Measurements from ENCODE around the gene BBS4.
"Not testable (repeated sequence)": the region's sequence is repeated elsewhere in the genome, so short reads cannot be mapped to it uniquely, and the experiment has no call there.

BBS4 gene

DNA sequence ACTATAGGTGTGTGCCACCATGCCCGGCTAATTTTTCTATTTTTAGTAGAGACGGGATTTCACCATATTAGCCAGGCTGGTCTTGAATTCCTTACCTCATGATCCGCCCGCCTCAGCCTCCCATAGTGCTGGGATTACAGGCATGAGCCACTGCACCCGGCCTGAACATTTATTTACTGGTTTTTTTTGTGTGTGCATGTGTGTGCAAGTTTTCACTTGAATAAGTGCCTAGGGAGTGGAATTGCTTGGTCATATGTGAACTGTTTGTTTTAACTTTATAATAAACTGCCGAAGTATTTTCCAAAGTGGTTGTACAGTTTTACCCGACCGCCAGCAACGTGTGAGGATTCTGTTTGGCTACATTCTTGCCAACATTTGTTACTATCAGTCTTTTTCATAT, 14.1 kb downstream of the BBS4 start:
- no peak for DNase-seq

GRCh38 chr15:72706266-72706665, 20.3 kb downstream of the BBS4 start:
- DNase-seq, result no peak

GRCh38 chr15:72708551-72709303, 22.7 kb downstream of the BBS4 start:
- DNase-seq, result not testable (repeated sequence)

GRCh38 chr15:72722071-72722696, 36.2 kb downstream of the BBS4 start:
- DNase-seq, result no peak

DNA sequence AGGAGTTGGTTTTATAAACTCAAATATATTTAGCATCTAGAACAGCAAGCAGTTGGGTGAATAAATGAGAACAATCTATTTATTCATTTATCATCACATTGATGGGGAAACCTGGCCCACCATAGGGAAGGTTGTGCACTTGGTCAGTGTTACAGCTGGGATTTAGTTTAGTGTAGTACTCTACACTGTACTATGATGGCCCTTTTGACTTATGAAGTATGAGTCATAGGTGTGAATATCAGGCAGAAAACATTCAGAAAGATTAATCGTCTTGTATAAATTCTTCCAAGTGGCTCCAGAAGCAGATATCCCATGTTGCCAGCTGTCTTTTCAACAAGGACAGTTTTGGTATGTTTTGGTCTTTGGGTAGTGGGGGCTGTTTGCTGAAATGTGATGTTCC, 38.0 kb downstream of the BBS4 start:
- no peak for DNase-seq

DNA sequence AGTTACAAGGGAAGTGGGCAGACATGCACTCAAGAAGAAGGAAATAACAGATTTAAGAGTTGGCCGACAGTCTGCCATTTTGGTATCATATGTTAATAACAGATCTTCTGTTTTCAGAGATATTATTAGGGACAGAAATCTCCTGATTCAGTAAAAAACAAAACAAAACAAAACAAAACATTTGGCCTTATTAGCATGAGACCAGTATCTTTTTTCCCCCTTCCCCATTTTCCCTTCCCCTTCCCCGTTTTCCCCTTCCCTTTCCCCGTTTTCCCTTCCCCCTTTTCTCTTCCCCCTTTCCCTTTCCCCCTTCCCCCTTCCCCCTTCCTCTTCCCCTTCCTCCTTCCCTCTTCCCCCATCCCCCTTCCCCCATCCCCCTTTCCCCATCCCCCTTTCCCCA, 39.4 kb downstream of the BBS4 start:
- DNase-seq, result no peak

DNA sequence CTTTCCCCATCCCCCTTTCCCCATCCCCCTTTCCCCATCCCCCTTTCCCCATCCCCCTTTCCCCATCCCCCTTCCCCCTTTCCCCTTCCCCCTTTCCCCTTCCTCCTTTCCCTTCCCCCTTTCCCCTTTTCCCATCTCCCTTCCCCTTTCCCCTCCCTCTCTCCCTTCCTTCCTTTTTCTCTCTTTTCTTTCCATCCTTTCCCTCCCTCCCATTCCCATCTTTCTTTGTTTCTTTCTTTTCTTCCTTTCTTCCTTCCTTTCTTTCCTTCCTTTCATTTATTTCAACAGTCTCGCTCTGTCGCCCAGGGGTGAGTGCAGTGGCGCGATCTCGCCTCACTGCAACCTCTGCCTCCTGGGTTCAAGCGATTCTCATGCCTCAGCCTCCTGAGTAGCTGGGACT, 39.8 kb downstream of the BBS4 start:
- DNase-seq, result not testable (repeated sequence)

DNA sequence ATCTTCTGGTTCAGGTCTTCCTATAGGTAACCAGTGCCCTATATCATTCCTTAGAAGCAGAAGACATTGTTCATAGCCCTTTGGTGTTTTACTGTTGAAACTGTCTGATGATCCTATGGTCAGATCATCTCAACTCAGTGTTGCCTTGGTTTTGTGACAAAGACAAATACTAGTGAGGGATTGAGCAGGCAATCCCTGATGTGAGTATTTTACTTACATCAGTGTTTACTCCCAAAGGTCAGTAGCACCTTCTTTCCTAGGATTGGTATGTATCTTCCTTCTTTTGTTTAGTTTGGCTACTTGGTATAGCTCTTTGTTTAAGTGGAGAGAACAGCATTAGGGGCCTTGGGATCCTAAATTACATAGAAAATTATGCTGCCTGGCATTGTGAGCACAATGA, 41.1 kb downstream of the BBS4 start:
- DNase-seq, result no peak

GRCh38 chr15:72728249-72728648, 42.2 kb downstream of the BBS4 start:
- DNase-seq, result not testable (repeated sequence)

DNA sequence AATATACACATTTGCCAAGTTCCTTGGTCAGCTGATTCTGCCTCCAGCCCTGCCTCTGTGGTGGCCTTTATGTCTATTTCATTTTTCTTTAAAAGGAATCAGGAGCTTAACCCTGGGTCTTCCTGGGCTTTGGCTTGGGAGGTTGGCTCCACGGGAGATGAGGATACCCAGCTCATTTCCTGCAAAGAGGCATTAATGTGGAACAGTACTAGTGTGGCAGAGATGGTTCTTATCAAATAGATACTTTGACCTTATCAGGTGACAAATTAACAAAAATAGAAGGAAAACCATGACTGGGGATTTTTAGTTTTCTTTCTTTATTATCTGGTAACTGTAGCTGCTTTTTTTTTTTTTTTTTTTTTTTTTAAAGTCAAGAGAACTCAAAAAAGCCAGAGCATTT, 42.8 kb downstream of the BBS4 start:
- DNase-seq, result no peak

GRCh38 chr15:72732086-72732485, 46.1 kb downstream of the BBS4 start:
- DNase-seq, result no peak

- no peak for DNase-seq
These were observed 46.5 kb downstream of the BBS4 start for GRCh38 chr15:72732516-72732915.

DNA sequence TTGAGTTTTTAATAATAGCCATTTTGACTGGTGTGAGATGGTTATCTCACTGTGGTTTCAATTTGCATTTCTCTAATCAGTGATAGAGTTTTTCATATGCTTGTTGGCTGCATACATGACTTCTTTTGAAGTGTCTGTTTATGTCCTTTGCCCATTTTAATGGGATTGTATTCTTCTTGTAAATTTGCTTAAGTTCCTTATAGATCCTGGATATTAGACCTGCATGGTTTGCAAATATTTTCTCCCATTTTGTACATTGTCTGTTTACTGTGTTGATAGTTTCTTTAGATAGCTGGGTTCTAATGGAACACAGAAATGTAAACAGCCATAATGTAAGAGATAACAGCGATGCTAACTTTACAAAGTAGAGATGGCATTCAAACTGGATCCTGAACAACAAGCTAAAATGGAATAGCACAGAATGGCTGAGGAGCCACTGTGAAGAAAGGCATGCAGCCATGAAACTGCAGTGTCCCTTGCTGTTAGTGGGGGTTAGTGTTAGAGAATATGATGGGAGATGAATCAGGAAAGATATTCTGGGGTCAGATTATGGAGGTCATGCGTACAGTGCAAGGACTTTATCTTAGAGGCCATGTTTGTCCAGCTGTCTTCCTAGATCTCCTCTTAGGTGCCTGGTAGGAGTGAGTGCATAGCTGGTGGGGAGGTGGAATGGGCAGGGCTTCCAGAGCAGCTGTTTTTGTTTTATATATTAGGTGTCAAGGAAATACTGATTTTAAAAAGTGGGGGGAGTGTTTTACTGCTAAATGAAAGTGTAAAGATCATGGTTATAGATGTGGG, 48.1 kb downstream of the BBS4 start:
- DNase-seq, result no peak

- no peak for DNase-seq
These were observed 49.1 kb downstream of the BBS4 start for GRCh38 chr15:72735111-72735510.

DNA sequence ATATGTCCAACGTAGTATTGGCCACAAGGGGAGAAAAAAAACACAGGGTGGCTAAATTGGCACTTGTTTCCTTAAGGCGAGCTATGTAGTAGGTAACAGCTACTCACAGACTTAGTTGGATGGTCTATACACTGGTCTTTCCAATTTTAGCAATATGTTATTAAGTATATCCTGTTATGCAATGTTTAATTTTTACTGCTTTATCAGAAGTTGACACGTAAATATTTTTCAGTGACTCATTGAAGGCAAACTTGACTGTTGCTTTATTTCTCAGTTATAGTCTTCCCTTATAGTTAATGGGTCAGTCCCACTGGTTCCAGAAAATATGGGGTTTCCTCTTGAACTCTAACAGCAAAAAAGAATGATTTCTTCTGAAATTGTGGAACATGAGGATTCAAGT, 51.1 kb downstream of the BBS4 start:
- DNase-seq, result no peak

- no peak for DNase-seq
These were observed 51.7 kb downstream of the BBS4 start for GRCh38 chr15:72737723-72738122.

- DNase-seq, result no peak
These were observed 54.2 kb downstream of the BBS4 start for GRCh38 chr15:72740219-72740618.

GRCh38 chr15:72749700-72750099, 63.7 kb downstream of the BBS4 start:
- no peak for DNase-seq

DNA sequence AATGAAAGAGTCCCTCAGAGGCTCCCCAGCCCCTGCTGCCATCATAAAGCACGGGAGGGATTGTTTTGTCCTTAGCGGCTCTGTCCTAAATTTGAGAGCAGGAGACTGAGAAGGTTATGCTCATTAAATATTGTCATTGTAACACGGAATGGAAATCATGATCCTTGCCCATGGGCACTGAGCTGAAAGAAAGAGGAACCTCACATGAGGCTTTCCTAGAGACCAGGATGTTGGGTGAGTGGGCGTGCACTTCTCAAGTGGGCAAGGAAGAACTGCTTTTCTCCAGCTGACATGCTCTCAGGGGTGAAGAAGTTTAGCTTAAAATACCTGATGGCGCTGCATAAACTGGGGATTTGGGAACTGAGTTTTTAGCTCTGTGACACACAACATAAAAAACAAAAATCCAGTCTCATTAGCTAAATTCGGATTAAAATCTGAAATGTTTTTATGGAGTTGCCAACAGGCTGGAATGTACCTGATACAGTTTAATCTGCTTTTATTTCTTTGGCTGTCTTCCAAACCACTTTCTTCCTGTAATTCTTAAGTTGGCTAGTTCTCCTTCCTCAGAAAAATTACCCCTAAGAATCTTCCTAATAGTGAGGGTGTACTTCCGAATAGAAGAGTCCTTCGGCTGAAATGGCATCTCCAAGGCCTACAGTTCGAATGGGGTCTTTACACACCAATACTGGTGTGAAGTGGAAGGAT, 65.9 kb downstream of the BBS4 start:
- DNase-seq, result no peak

DNA sequence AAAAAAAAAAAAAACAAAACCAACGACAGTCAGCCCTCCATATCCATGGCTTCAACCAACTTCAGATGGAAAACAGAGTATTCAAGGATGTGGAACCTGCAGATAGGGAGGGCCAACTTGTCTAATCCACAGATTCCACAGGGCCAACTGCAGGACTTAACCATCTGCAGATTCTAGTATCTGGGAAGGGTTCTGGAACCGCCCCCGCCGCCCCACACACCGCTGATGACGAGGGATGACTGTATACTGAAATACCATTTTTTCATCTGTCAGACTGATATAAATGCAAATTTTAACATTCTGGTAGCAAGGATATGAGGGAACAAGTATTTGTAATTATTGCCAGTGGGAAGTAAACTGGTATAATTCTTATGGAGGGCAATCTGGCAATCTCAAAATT, 68.1 kb downstream of the BBS4 start:
- DNase-seq, result no peak

GRCh38 chr15:72758182-72758581, 72.2 kb downstream of the BBS4 start:
- no peak for DNase-seq

GRCh38 chr15:72760590-72761260, 74.7 kb downstream of the BBS4 start:
- no peak for DNase-seq

GRCh38 chr15:72764656-72765055, 78.6 kb downstream of the BBS4 start:
- DNase-seq, result no peak
